HCT116 (cell line): Measurements from ENCODE around the gene WLS. TPM values are rescaled to one million over a fixed set of nuclear protein-coding genes. Genes with fewer than 3 reads are reported as not detected.
A peak's percentile ranks its signal among the peaks of the same experiment; 100 is the strongest.

ENCODE experiments used
- ATAC-seq: fragments of 200-7000 bp; cut with Tn5 transposase; 2 replicates; pipeline ENCODE4 v1.9.1; 2020; ENCODE audit warnings: mild to moderate bottlenecking, moderate library complexity
- BruUV-seq: library from RNA; stranded (reverse); fragments of 400-500 nt; replicated peaks from 2 replicates; lab custom pipeline; 2021; lab: Mats Ljungman, UMichigan
- CTCF ChIA-PET: fragments of 300-600 bp; sonication (Branson Sonifier 250); formaldehyde crosslinking; loops from one replicate; lab custom pipeline; 2021; ENCODE audit warnings: antibody characterized with exemption; lab: Charles Lee
- POLR2A ChIA-PET: fragments of 300-600, 350-600 bp; sonication (Branson Sonifier 250); formaldehyde crosslinking; loops from one replicate; lab custom pipeline; 2021; ENCODE audit warnings: antibody characterized with exemption; lab: Charles Lee
- RAD21 ChIA-PET, 2 experiments: fragments of 300-600 bp; sonication (Branson Sonifier 250); formaldehyde crosslinking; loops; one replicate each; lab custom pipeline; 2023; ENCODE audit warnings: low total read pairs in 2 of 2; ENCODE audit not compliant: uncharacterized antibody in 2 of 2, unreplicated experiment in 2 of 2, low non-redundant PET in 1 of 2; lab: Charles Lee
- DNase-seq: peaks from one replicate; pipeline ENCODE4 v3.0.0-alpha.2; 2010; ENCODE audit warnings: low read depth, low spot score
- H2AFZ ChIP-seq: fragments of 200-600 bp; shearing (Covaris generic), sonication (generic); 2 replicates; pipeline ENCODE4 v1.6.1; 2017; ENCODE audit warnings: low read depth, mixed run types, mixed read lengths, antibody characterized with exemption, low read length; ENCODE audit not compliant: poor library complexity, severe bottlenecking
- H3K27ac ChIP-seq: 2 replicates; pipeline ENCODE4 v1.5.1; 2012; ENCODE audit warnings: low read depth, low read length
- H3K27me3 ChIP-seq: fragments of 200-600 bp; sonication (generic); 2 replicates; pipeline ENCODE4 v1.6.1; 2016; ENCODE audit warnings: mixed run types, low read length, mixed read lengths; ENCODE audit not compliant: insufficient read depth
- H3K36me3 ChIP-seq, 2 experiments: fragments of 200-500 bp in 1 of 2; fragments of 200-600 bp in 1 of 2; sonication (Bioruptor generic) in 1 of 2; sonication (generic) in 1 of 2; 2 replicates each; pipeline versions ENCODE4 v1.5.1 to v1.6.1; 2014 to 2016; ENCODE audit warnings: low read length in 2 of 2, inconsistent platforms in 1 of 2, mixed read lengths in 1 of 2, mixed run types in 1 of 2; ENCODE audit not compliant: insufficient read depth in 2 of 2, control insufficient read depth in 1 of 2
- H3K4me1 ChIP-seq, 2 experiments: fragments of 200-600 bp in 1 of 2; sonication (generic) in 1 of 2; 2 replicates each; pipeline versions ENCODE4 v1.5.1 to v1.6.1; 2012 to 2017; ENCODE audit warnings: low read length in 2 of 2, inconsistent platforms in 1 of 2, mild to moderate bottlenecking in 1 of 2, mixed read lengths in 1 of 2, mixed run types in 1 of 2, moderate library complexity in 1 of 2; ENCODE audit not compliant: insufficient read depth in 2 of 2, control insufficient read depth in 1 of 2
- H3K4me2 ChIP-seq: fragments of 200-600 bp; sonication (generic); 2 replicates; pipeline ENCODE4 v1.6.1; 2017; ENCODE audit warnings: mixed run types, low read length, mixed read lengths
- H3K4me3 ChIP-seq, 2 experiments: fragments of 200-600 bp in 1 of 2; sonication (generic) in 1 of 2; replicated peaks in 1 of 2; 2 replicates each; pipeline ENCODE4 v1.5.1; 2011 to 2016; ENCODE audit warnings: low read length in 2 of 2, control low read depth in 1 of 2, low read depth in 1 of 2, mild to moderate bottlenecking in 1 of 2, mixed read lengths in 1 of 2, mixed run types in 1 of 2
- H3K79me2 ChIP-seq: fragments of 200-600 bp; sonication (generic); 2 replicates; pipeline ENCODE4 v1.6.1; 2017; ENCODE audit warnings: mild to moderate bottlenecking, mixed run types, low read length, moderate library complexity, mixed read lengths; ENCODE audit not compliant: insufficient read depth
- H3K9ac ChIP-seq: fragments of 200-600 bp; sonication (generic); 2 replicates; pipeline ENCODE4 v1.6.1; 2016; ENCODE audit warnings: low read length, mixed read lengths
- H3K9me2 ChIP-seq: fragments of 200-600 bp; sonication (generic), shearing (Covaris generic); 2 replicates; pipeline ENCODE4 v1.6.1; 2017; ENCODE audit warnings: mixed run types, mild to moderate bottlenecking, moderate library complexity; ENCODE audit not compliant: insufficient read depth
- H3K9me3 ChIP-seq, 2 experiments: fragments of 200-500 bp in 1 of 2; fragments of 200-600 bp in 1 of 2; sonication (Bioruptor generic) in 1 of 2; sonication (generic) in 1 of 2; 2 replicates each; pipeline ENCODE4 v1.6.1; 2014 to 2017; ENCODE audit warnings: low read length in 2 of 2, mixed read lengths in 2 of 2, inconsistent platforms in 1 of 2, low read depth in 1 of 2, mild to moderate bottlenecking in 1 of 2, mixed run types in 1 of 2, moderate library complexity in 1 of 2; ENCODE audit not compliant: control insufficient read depth in 1 of 2, insufficient read depth in 1 of 2
- H4K20me1 ChIP-seq: fragments of 200-600 bp; sonication (generic), shearing (Covaris generic); 2 replicates; pipeline ENCODE4 v1.6.1; 2017; ENCODE audit warnings: mixed run types, mild to moderate bottlenecking, moderate library complexity; ENCODE audit not compliant: insufficient read depth
- ATF3 ChIP-seq: IDR thresholded peaks from 2 replicates; pipeline ENCODE4 v1.6.1; 2012
- CEBPB ChIP-seq: IDR thresholded peaks from 2 replicates; pipeline ENCODE4 v1.6.1; 2012; ENCODE audit warnings: low read depth
- CTCF ChIP-seq, 3 experiments: fragments of 200-600 bp in 1 of 3; sonication (generic) in 1 of 3; IDR thresholded peaks in 2 of 3; conservative IDR thresholded peaks in 1 of 3; 2 replicates each; pipeline ENCODE4 v1.5.1; 2012 to 2017; ENCODE audit warnings: low read depth in 2 of 3, low read length in 2 of 3, antibody characterized with exemption in 1 of 3, borderline replicate concordance in 1 of 3, control low read depth in 1 of 3, mild to moderate bottlenecking in 1 of 3, mixed read lengths in 1 of 3, mixed run types in 1 of 3, moderate library complexity in 1 of 3; ENCODE audit not compliant: insufficient read depth in 1 of 3
- EGR1 ChIP-seq: IDR thresholded peaks from 2 replicates; pipeline ENCODE4 v1.6.1; 2012; ENCODE audit warnings: low read depth
- EZH2 ChIP-seq: fragments of 200-600 bp; sonication (generic); IDR thresholded peaks from 2 replicates; pipeline ENCODE4 v1.6.1; 2017; ENCODE audit warnings: antibody characterized with exemption, mixed run types
- FOSL1 ChIP-seq: IDR thresholded peaks from 2 replicates; pipeline ENCODE4 v1.6.1; 2012; ENCODE audit warnings: low read depth
- JUND ChIP-seq: IDR thresholded peaks from 2 replicates; pipeline ENCODE4 v1.6.1; 2012
- POLR2A ChIP-seq: IDR thresholded peaks from 2 replicates; pipeline ENCODE4 v1.7.0; 2011; ENCODE audit warnings: borderline replicate concordance; ENCODE audit not compliant: insufficient read depth, insufficient read length; ENCODE audit errors: extremely low read depth
- POLR2AphosphoS5 ChIP-seq: IDR thresholded peaks from 2 replicates; pipeline ENCODE4 v1.6.1; 2011; ENCODE audit warnings: mild to moderate bottlenecking, low read depth, low read length, moderate library complexity
- RAD21 ChIP-seq: IDR thresholded peaks from 2 replicates; pipeline ENCODE4 v1.6.1; 2012; ENCODE audit warnings: low read depth, mild to moderate bottlenecking
- REST ChIP-seq: IDR thresholded peaks from 2 replicates; pipeline ENCODE4 v1.6.1; 2012; ENCODE audit warnings: low read depth
- SIN3A ChIP-seq: IDR thresholded peaks from 2 replicates; pipeline ENCODE4 v1.6.1; 2012; ENCODE audit warnings: low read depth
- SP1 ChIP-seq: IDR thresholded peaks from 2 replicates; pipeline ENCODE4 v1.6.1; 2012; ENCODE audit warnings: low read depth
- YY1 ChIP-seq: IDR thresholded peaks from 2 replicates; pipeline ENCODE4 v1.6.1; 2011; ENCODE audit warnings: low read length, low read depth, moderate library complexity, mild to moderate bottlenecking; ENCODE audit not compliant: insufficient replicate concordance; ENCODE audit errors: extremely low read depth
- ZFX ChIP-seq: fragments of 450-650 bp; IDR thresholded peaks from 2 replicates; pipeline ENCODE4 v1.6.1; 2017
- ZNF274 ChIP-seq: fragments of 200-500 bp; sonication (Bioruptor generic); IDR thresholded peaks from 2 replicates; pipeline ENCODE4 v1.6.1; 2014; ENCODE audit warnings: mild to moderate bottlenecking, low read depth, low read length, inconsistent platforms
- intact Hi-C: fragments of 100-400 bp; cut with micrococcal nuclease; formaldehyde crosslinking; loops from 2 replicates; pipeline ENCODE4 v1.10.0; 2022
- total RNA-seq: library from RNA; stranded (reverse); gene quantifications from one replicate; pipeline ENCODE4 v1.2.1, GENCODE V29; 2021; ENCODE audit not compliant: unreplicated experiment

WLS gene
- total RNA-seq, 1 experiment from 2014 or later: 38.0 TPM

GRCh38 chr1:68113966-68114365 lies 118.4 kb downstream of the WLS start (continued):
- no peak for TF ChIP-seq REST

GRCh38 chr1:68112835-68113243 lies 119.5 kb downstream of the WLS start:
- Histone ChIP-seq H3K9me3 (no peaks in the 10 kb centered on the region), H3K36me3 (no peaks in the 10 kb centered on the region), H3K9me2 (0 out of 2 replicates have a peak, but pooled peaks cover 4% of the 10 kb centered on the region), H3K4me3 (no peak overlapping the region), H3K4me2 (peak overlapping the region; percentile 29; the same call in 1 of the 2 replicates), H3K79me2 (no peaks in the 10 kb centered on the region), H3K9ac (no peak overlapping the region), H3K4me1 (peaks cover 0 to 31% of the 10 kb centered on the region in 2 experiments; a peak in 2 of 4 replicates), H4K20me1 (no peaks in the 10 kb centered on the region), H3K27ac (no peak overlapping the region), H3K27me3 (no peaks in the 10 kb centered on the region), H2AFZ (no peak overlapping the region)
- POLR2A ChIA-PET: no interaction called here
- BruUV-seq: no TSS peak
- intact Hi-C loops: loop anchor here (1.0 to 5.0 kb wide), 3 partner anchors 260 to 581 kb away; no protein-coding TSS in a partner anchor
- RAD21 ChIA-PET: no interaction called here
- DNase-seq (peak; percentile 54), ATAC-seq (peak; percentile 66)
- TF ChIP-seq SIN3A: no peak
- TF ChIP-seq ATF3: no peak
- TF ChIP-seq ZFX: no peak
- no peak for TF ChIP-seq POLR2A
- TF ChIP-seq EZH2: no peak
- peak; percentile 54 for TF ChIP-seq JUND
- TF ChIP-seq RAD21: no peak
- TF ChIP-seq CEBPB: no peak
- no peak for TF ChIP-seq ZNF274
- TF ChIP-seq CTCF (IDR thresholded peaks at IDR 0.05 in 2 of 3, conservative IDR thresholded peaks at IDR 0.05 in 1 of 3; ENCODE audit: borderline replicate concordance in 1 of 3, insufficient read depth in 1 of 3, low read depth in 2 of 3, low read length in 2 of 3): no peak
- no peak for TF ChIP-seq YY1
- peak; percentile 71 for TF ChIP-seq FOSL1
- TF ChIP-seq SP1: no peak
- no peak for TF ChIP-seq EGR1
- TF ChIP-seq POLR2AphosphoS5: no peak
- no peak for TF ChIP-seq REST
- CTCF ChIA-PET: interaction anchor here (1.5 to 2.2 kb wide), 2 partner anchors 347 to 580 kb away, joined by 6 read pairs; no protein-coding TSS in a partner anchor
